MV-4-11 (cell line): ENCODE results near the gene SKIC3.

Experiments used
- DNase-seq: peaks from one replicate; lab custom pipeline; 2025; lab: John Stamatoyannopoulos, UW

Gene SKIC3

GRCh38 chr5:95554647-95555548, at the start of gene SKIC3, which contains the start of gene ARSK:
Gene SKIC3, minus strand, starts transcription at chr5:95554977. Its CDS starts 7,827 bp downstream, at chr5:95547150.
Gene ARSK, plus strand, starts transcription at chr5:95555101. Its CDS starts 178 bp downstream, at chr5:95555279.
- DNase-seq, result peak; percentile 98

GRCh38 chr5:95600557-95600956, 45.8 kb upstream of the SKIC3 start:
- no peak for DNase-seq

DNA sequence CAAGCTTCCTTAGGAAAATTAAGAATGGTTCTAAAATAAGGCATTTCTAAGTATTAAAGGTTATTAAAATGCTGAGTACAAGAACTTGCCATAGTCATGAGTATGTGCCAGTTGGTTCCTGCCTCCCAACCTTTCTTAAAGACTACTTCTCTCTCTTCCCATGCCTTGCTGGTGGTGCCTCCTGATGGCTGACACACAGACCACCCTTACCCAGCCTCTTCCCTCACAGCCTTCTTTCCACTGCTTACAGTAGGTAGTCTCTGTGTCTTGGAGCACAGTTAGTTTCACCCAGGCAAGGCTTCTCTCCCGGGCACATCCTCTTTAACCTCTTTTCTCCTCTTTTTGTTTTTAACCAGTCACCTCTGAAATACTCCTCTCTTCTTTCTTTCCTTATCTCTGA, 44.5 kb upstream of the SKIC3 start:
- no peak for DNase-seq

- no peak for DNase-seq
Measured at GRCh38 chr5:95595289-95595931, 40.6 kb upstream of the SKIC3 start.

DNA sequence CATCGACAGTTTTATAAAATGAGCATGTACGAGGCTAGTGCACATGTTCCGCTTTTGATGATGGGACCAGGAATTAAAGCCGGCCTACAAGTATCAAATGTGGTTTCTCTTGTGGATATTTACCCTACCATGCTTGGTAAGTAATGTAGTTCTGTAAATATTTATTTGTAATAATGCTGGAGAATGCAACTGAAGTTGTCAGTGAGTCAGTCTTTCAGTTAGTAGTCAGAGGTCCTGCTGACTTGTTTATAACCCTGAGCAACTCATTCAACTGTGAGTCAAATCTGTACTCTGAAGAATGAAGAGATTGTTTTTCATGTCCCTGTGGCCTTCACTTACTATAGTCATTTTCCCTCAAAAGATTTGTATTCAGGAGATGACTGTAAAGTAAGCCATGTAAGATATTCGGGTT, 36.7 kb upstream of the SKIC3 start:
- DNase-seq, result no peak

DNA sequence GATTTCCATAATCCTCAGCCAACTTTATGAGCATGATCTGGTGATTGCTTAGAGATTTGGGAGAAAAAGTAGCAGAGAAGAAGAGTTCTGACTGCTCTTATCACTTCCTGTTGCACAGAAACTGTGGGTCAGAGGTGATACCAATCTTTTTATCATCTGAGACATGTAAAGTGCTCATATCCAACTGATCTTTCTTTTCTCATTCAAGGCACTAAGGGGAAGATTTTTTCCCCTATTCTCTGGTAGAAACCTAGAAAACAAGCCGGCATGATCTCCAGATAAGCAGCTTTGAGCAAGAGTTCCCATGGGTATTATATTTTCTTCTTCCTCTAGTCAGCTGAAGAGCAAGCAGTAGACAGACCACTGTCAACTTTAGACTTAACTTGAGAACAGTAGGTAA, 36.1 kb upstream of the SKIC3 start:
- no peak for DNase-seq

DNA sequence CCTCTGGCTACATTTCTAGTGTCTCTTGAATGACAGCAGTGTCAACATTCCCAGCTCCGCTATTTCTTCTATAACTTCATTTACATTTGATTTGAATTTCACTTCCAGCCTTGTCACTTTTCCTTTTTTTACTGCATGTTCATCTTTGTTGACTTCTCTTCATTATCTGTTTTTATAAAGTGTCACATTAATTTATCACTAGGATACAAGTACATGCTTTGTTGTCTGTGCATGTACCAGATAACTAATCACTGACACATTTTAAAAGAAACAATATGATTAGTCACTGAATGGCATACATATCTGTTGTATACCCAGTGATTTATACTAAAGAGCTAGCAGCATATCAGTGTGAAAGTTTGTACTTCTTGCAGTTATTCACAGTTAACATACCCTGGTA, 29.2 kb upstream of the SKIC3 start:
- DNase-seq, result no peak

GRCh38 chr5:95581576-95581975, 26.8 kb upstream of the SKIC3 start:
- no peak for DNase-seq

DNA sequence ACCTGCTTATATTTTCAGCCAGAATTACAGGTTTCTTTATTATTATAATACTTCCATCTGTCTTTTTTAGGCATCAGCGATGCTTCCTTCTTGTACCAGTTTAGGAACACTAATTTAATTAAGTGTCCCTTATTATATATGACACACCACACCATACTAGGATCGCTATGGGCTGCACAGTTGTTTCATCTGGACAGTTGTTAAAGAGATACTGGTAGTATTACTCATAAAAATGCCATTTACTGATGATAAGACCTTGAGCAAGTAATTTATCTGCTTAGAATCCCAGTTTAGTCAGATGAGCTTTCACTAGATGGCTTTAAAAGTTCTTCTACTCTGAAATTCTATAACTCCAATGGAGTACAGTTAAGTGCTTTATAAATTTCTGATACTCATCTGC, 17.2 kb upstream of the SKIC3 start:
- DNase-seq, result no peak

DNA sequence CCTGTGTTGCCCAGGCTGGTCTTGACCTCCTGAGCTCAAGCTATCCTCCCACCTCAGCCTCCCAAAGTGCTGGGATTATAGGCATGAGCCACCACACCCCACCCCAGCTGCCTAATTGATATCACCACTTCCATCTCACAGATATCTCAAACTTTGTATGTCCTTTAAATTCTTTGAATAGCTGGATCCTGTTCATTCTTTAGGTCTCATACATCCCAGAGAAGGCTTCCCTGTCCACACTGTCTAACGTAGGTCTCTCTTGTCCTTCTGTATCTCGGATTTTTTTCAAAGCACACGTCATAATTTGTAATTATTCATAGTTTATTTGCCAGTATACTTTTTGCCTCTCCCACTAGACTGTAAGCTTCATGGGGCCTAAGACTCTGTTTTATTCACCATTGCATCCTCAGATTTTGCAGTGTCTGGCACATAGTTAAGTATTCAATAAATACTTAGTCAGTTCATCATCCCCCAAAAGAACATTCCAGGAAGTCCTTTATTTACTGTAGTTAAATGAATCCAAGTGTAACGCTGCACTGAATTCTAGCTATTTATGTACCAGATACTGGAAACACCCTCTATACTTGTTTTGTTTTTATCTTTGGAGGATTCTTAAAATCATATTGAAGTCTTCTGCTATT, 10.6 kb upstream of the SKIC3 start:
- DNase-seq, result no peak

GRCh38 chr5:95564450-95564849, 9.7 kb upstream of the SKIC3 start:
- no peak for DNase-seq

DNA sequence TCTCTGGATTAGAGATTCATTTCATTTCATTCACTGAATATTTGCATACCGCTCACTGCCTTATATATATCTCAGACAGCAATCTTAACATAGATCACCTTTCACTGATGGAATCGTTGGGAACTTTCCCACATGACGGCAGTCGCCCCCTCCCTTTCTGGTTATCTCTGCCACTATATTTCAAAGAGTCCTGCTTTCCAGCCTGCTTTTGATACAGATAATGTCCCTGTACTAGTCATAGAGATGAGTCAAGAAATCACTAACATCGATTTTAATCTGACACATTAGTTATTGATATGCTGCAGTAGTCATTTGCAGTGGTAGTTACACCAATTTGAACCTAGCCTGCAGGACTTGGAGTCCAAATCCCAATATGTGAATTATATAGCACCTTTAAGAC, 8.6 kb upstream of the SKIC3 start:
- DNase-seq, result no peak

- no peak for DNase-seq
Measured at GRCh38 chr5:95562282-95562681, 7.5 kb upstream of the SKIC3 start.

DNA sequence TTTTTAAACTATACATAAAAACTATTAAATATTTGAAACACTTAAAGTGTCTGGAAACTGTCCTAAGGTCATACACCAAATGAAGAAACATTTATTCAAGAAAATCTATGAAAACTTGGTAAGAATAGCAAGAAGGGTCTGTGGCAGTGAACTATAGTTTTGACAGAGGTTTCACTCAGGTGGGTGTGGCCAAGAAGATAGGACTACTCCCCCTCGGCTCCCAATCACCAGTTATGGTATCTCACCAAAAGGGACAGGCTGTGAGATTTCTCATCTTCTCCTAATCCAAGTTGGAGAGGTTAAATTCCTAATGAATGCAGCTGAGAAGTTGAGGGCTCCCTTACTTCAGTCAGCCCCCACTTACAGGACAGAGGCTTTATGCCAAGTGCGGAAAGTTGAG, 3.1 kb upstream of the SKIC3 start:
- no peak for DNase-seq

DNA sequence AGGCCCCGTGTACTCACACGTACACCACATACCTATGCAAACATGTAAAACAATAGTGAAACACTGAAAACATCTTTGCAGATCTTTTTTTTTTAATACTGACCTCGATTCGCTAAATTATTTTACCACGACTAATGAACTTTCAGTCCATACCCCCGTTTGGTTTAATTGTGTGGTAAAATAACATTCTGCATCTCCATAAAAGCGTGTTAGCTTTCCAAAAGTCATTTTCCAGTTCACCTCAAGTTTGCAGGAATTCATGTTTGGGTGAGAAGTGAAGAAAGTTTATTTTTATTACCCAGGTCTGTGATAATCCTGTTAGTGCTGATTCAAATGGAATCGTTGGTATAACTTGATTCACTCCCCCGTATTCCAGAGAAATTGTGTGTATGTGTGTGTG, 776 bp upstream of the SKIC3 start:
- no peak for DNase-seq

GRCh38 chr5:95554331-95554646, 488 bp downstream of the SKIC3 start:
- peak; percentile 58 for DNase-seq

GRCh38 chr5:95549030-95549429, 5.7 kb downstream of the SKIC3 start:
- DNase-seq, result no peak

GRCh38 chr5:95543017-95543705, 11.6 kb downstream of the SKIC3 start:
- no peak for DNase-seq

DNA sequence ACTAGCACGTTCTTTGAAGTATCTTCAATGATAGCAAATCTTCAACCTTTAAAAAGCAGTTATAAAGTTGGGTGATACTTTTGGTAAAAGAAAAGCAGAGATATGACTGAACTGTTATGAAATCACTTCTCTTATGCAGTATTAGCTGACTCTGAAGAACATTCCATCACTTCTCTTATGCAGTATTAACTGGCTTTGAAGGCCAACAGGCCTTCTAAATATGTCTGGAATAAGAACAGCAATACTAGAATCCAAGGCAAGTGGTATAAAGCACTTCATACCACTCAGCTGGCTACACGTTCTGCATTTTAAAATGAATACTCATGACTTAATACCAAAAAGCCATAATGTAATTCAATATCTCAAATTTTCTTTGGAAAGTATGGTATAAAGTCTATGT, 17.3 kb downstream of the SKIC3 start:
- no peak for DNase-seq

DNA sequence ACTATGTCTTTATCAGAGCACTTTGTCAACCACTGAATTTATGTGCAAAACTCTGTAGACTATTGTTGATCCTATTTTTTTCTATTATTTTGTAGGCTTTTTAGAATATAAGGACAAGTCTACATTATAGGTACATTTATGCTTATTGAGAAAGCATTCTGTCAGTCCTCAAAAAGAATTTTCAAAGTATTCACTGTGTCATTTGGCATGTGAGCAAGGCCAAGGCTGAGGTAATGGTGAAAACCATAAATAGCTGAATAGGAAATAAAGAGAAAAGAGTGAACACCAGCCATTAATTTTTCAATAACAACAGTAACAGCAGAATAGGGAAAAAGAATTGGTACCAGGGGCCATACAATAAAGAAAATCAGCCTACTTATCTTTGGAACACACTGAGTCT, 21.0 kb downstream of the SKIC3 start:
- DNase-seq, result no peak

DNA sequence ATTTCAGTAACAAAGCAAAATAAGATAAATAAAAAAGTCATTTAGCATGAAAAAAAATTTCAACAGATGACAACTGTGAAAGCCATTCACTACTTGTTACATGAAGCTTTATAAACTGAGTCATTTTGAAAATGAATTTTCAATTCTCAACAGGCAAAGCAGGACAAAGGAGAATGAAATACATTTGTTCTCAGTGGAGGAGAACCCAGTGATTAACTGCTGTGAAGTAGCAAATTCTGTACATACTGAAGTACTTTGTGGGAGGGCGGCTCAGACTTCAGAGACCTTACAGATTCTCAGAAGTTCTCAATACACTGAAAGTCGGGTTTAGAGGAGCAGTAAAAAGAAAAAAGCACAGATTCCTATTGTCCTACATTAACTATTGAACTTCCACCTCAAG, 21.7 kb downstream of the SKIC3 start:
- DNase-seq, result no peak

GRCh38 chr5:95532415-95532814, 22.4 kb downstream of the SKIC3 start:
- no peak for DNase-seq

DNA sequence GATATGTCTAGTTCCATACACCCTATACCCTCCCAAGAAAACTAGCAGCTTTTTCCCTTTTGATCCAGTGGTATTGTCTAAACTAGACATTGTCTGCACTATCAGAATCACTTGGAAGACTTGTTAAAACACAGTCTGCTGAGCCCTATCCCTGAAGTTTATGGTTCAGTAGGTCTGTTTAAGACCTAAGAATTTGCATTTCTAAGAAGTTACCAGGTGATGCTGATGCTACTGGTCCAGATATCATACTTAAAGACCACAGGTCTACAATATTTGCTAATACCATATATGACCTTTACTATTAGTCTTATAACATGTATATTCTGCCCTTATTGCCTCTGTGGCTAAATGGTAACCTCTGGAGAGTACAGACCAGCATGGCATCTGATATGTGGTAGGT, 23.3 kb downstream of the SKIC3 start:
- DNase-seq, result no peak
